Right lobe of liver (tissue), 6 donors: Measurements from ENCODE around the gene RPTOR. TPM values are rescaled to one million over a fixed set of nuclear protein-coding genes. Genes with fewer than 3 reads are reported as not detected.

Source experiments
- ATAC-seq, 4 donors: fragments of 200-7000 bp; cut with Tn5 transposase; one replicate each; pipeline ENCODE4 v1.9.1; 2020; ENCODE audit warnings: mild to moderate bottlenecking in 4 of 4, moderate library complexity in 4 of 4
- DNase-seq, 3 donors: peaks; one replicate each; pipeline ENCODE4 v3.0.0-alpha.2; 2020
- H3K27ac ChIP-seq, 3 donors: fragments of 200-600 bp; one replicate each; pipeline ENCODE4 v1.8.0; 2022
- H3K27me3 ChIP-seq, 2 donors: fragments of 200-600 bp; one replicate each; pipeline ENCODE4 v1.8.0; 2022
- H3K36me3 ChIP-seq, 4 donors: fragments of 200-600 bp; sonication (generic) in 1 of 4; one replicate each; pipeline versions ENCODE4 v1.5.1 to v1.8.0; 2017 to 2022; ENCODE audit warnings: control low read depth in 1 of 4
- H3K4me1 ChIP-seq, 4 donors: fragments of 200-600 bp; sonication (generic) in 1 of 4; one replicate each; pipeline versions ENCODE4 v1.5.1 to v1.8.0; 2017 to 2022; ENCODE audit warnings: control low read depth in 1 of 4
- H3K4me3 ChIP-seq, 3 donors: fragments of 200-600 bp; one replicate each; pipeline ENCODE4 v1.8.0; 2022
- H3K9me3 ChIP-seq, 4 donors: fragments of 200-600 bp; sonication (generic) in 1 of 4; one replicate each; pipeline versions ENCODE4 v1.5.1 to v1.8.0; 2017 to 2022; ENCODE audit warnings: control low read depth in 1 of 4
- POLR2A ChIP-seq: fragments of 450-650 bp; IDR thresholded peaks from one replicate; pipeline ENCODE4 v1.6.1; 2017; ENCODE audit warnings: antibody characterized with exemption, mild to moderate bottlenecking
- WGBS: methylation state at CpG from one replicate; pipeline ENCODE4 v1.1.6; 2018; ENCODE audit warnings: low coverage, low lambda C conversion rate; ENCODE audit not compliant: insufficient coverage; ENCODE audit errors: missing lambda C conversion rate; 5-methylcytosine and 5-hydroxymethylcytosine counted together
- intact Hi-C, 2 donors: fragments of 100-400 bp; cut with DNase I; formaldehyde crosslinking; loops; one replicate each; pipeline versions ENCODE4 v1.11.2 to v1.14.1; 2022
- total RNA-seq, 6 experiments: library from RNA; depleted of rRNA in 2 of 6; stranded (reverse); fragments of >200 nt in 2 of 6; fragmentation: NEBNext Ultra II Directional in 3 of 6; extraction: Animal tissue kit (Norgen Biotek cat#: 25700) in 3 of 6; gene quantifications; one replicate each; pipeline versions ENCODE4 v1.1.0 to v1.2.4, GENCODE V29; 2016 to 2023
- TF ChIP-seq, protein P1 (sequence below), 4 donors: fragments of 200-600 bp in 3 of 4; fragments of 450-650 bp in 1 of 4; IDR thresholded peaks; one replicate each; pipeline versions ENCODE4 v1.5.1 to v1.8.0; 2016 to 2022; ENCODE audit warnings: antibody characterized with exemption in 4 of 4, mild to moderate bottlenecking in 2 of 4
- donor health status: DM: no; HTN: yes; CAD: no.
- donor health status: DM: no; HTN: no; CAD: no.
- donor health status: DM: no; HTN: no; CAD: no.
- donor health status: DM: no; HTN: yes; CAD: no.
- donor health status: DM: no; HTN: yes; CAD: no.

The RPTOR gene
- total RNA-seq, 6 experiments from 2014 or later: 13.1 to 24.0 (median 15.5) TPM

- ATAC-seq: peak; percentile 83 to 95 (median 88)
- Histone ChIP-seq H3K9me3 (no peaks in the 10 kb centered on the region), H3K27me3 (no peaks in the 10 kb centered on the region), H3K4me3 (peak overlapping the region; percentile 5 to 28 (median 22)), H3K27ac (peak overlapping the region; percentile 53 to 81 (median 62)), H3K4me1 (no peaks in the 10 kb centered on the region), H3K36me3 (no peaks in the 10 kb centered on the region)
- intact Hi-C loops: no loop called here
- TF ChIP-seq, protein P1, sequence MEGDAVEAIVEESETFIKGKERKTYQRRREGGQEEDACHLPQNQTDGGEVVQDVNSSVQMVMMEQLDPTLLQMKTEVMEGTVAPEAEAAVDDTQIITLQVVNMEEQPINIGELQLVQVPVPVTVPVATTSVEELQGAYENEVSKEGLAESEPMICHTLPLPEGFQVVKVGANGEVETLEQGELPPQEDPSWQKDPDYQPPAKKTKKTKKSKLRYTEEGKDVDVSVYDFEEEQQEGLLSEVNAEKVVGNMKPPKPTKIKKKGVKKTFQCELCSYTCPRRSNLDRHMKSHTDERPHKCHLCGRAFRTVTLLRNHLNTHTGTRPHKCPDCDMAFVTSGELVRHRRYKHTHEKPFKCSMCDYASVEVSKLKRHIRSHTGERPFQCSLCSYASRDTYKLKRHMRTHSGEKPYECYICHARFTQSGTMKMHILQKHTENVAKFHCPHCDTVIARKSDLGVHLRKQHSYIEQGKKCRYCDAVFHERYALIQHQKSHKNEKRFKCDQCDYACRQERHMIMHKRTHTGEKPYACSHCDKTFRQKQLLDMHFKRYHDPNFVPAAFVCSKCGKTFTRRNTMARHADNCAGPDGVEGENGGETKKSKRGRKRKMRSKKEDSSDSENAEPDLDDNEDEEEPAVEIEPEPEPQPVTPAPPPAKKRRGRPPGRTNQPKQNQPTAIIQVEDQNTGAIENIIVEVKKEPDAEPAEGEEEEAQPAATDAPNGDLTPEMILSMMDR (IDR thresholded peaks at IDR 0.05): no peak
- peak; percentile 32 for TF ChIP-seq POLR2A
- DNase-seq: peak in 2 of 3 donors; percentile 69 to 74
- WGBS: 39% methylated on average over 20 of the region's 25 CpGs
Observed at GRCh38 chr17:80832888-80833583, 288.4 kb downstream of the RPTOR start.

DNA sequence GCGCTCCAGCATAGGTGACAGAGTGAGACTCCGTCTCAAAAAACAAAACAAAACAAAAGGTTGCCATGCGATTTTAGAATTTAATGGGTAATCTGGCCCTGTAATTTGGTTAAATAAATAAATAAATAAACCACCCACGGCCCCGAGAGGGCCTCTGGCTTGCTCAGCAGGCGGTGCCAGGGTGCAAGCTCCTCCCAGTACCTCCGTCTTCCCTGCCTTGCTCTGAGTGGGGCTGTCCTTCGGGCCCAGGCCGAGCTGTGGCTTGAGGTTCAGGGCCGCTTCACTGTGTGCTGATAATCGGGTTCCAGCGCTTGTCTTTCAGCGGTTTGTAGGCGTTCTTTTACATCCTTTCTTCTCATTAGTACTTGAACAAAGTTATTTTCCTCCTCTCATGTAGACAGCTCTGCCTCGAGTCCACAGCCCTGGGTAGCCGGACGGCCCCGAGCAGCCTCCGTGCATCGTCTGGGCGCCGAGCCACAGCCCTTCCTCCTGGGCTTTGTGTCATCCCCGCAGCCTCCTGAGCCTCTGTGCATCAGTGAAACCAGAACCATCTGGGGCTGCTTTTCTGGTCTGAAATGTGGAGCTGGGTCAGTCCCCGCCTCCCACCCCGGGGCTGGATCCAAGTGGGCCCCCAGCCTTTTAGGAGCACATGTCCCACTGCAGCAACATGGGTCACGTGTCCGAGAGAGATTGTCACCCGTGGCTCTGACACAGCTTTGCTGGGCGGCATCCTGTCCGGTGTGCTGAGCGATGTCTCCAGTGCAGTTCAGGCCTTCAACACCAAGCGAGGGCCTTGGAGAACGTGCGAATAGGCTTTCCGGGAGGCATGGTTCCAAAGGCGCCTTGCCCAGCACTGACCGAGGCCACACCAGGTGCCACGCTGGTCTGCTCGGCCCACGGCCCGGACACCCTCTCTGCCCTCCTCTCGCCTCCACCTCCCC, 289.6 kb downstream of the RPTOR start:
- Histone ChIP-seq H3K4me1 (no peaks in the 10 kb centered on the region), H3K27ac (peak overlapping the region in 1 of 3 donors; percentile 81), H3K4me3 (no peak overlapping the region), H3K27me3 (no peaks in the 10 kb centered on the region), H3K36me3 (no peaks in the 10 kb centered on the region), H3K9me3 (no peaks in the 10 kb centered on the region)
- ATAC-seq (no peak), DNase-seq (peak in 2 of 3 donors; percentile 29 to 48)
- intact Hi-C loops: no loop called here
- 90% methylated on average over 20 of the region's 42 CpGs for WGBS
- TF ChIP-seq POLR2A: no peak

DNA sequence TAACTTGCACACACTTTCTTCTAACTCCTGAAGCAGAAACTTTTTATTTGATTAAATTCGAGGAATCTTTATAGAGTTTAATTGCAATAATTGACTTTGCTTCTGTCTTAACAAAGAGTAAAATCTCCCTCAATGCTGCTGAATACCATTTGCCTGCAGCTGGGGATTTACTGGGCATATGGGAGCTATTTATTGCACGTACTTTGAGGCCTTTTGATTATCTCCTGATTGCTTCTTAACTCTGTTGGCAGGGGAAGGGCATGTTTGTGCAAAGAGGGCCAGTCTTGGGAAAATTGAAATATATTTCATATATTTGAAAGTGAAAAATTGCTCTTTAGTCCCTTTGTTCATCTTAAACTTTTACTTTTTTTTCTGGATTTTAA, 290.2 kb downstream of the RPTOR start:
- Histone ChIP-seq H3K4me3 (no peak overlapping the region), H3K27ac (no peak overlapping the region), H3K27me3 (no peaks in the 10 kb centered on the region), H3K4me1 (no peaks in the 10 kb centered on the region), H3K36me3 (no peaks in the 10 kb centered on the region), H3K9me3 (no peaks in the 10 kb centered on the region)
- 80% methylated on average over 2 of the region's 2 CpGs for WGBS
- ATAC-seq (no peak), DNase-seq (no peak)
- TF ChIP-seq POLR2A: no peak
- TF ChIP-seq, protein P1 (IDR thresholded peaks at IDR 0.05): no peak
- intact Hi-C loops: no loop called here

DNA sequence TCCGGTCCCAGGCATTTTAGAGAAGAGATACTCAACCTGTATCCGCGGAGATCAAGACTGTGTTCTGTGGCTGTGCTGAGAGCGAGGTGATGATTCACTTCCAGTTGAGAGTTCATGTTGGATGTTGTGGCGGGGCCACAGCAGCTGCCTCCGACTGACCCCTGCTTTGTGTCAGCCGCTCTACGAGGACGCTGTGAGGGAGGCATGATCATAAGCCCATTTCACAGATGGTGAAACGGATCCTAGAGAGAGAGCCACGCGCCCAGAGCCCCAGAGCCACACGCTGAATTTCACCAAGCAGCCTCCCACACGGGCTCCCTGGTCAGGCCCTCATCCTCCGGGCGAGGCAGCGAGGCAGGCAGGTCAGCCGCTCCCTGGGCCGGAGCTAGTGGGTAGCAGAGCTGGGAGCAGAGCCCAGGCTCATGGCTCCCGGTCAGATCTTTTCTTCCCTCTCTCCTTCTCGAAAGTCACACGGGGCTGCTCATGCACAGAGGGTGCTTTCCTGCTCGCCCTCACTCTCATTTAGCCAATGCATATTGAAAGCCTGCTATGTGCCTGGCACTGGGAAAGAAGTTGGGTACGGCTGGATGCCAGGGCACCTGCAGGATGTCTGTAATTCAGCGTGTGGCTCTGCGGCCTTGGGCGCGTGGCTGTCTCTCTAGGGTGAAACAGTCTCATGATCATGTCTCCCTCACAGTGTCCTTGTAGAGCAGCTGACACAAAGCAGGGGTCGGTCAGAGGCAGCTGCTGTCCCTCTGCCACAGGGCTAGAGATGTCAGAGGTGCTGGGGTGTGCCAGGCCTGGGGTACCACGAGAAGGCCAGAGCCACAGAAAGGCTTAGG, 291.4 kb downstream of the RPTOR start:
- intact Hi-C loops: no loop called here
- ATAC-seq (no peak), DNase-seq (peak in 1 of 3 donors; percentile 43)
- Histone ChIP-seq H3K27ac (no peak overlapping the region), H3K4me1 (no peaks in the 10 kb centered on the region), H3K9me3 (no peaks in the 10 kb centered on the region), H3K4me3 (no peak overlapping the region), H3K36me3 (no peaks in the 10 kb centered on the region), H3K27me3 (no peaks in the 10 kb centered on the region)
- WGBS: 96% methylated on average over 4 of the region's 30 CpGs
- no peak for TF ChIP-seq POLR2A
- TF ChIP-seq, protein P1 (IDR thresholded peaks at IDR 0.05): no peak
